ENCODE measurements around the gene SLC39A1.

DNA sequence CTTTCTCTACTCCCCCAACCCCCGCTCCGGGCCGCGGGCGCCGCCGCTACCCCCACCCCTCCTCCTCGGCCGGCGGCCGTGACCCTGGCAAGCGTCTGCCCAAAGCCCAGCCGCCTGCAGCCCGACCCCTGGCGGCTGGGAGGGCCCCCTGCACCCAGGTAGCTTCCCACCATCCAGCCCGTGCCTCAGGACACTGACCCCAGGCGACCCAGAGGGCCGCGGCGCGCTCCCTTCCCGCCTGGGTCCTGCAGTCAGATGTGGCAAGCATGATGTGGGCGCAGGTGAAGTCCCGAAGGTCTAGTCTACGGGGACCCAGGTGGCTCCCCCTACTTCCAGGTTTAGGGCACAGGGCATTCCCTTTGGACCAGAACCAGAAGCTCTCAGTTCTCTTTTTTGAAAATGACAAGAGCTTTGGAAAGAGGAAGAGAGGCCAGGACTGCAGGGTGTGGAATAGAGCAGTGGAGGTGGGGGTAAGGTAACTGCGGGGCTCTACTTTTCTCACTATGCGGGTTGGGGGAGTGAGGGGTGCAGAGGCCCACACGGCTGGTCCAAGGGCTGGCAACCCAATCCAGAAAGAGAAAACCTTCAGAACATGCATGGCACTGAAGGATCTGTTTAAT lies 16.6 kb downstream of the SLC39A1 start, which contains the start of gene DENND4B:
- TF ChIP-seq, protein P1, sequence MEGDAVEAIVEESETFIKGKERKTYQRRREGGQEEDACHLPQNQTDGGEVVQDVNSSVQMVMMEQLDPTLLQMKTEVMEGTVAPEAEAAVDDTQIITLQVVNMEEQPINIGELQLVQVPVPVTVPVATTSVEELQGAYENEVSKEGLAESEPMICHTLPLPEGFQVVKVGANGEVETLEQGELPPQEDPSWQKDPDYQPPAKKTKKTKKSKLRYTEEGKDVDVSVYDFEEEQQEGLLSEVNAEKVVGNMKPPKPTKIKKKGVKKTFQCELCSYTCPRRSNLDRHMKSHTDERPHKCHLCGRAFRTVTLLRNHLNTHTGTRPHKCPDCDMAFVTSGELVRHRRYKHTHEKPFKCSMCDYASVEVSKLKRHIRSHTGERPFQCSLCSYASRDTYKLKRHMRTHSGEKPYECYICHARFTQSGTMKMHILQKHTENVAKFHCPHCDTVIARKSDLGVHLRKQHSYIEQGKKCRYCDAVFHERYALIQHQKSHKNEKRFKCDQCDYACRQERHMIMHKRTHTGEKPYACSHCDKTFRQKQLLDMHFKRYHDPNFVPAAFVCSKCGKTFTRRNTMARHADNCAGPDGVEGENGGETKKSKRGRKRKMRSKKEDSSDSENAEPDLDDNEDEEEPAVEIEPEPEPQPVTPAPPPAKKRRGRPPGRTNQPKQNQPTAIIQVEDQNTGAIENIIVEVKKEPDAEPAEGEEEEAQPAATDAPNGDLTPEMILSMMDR (conservative IDR thresholded peaks at IDR 0.05; ENCODE audit: low read depth, low read length): peak; percentile 91
- TF ChIP-seq EZH2 (IDR thresholded peaks at IDR 0.05; ENCODE audit: borderline replicate concordance, low read depth, low read length, poor library complexity, severe bottlenecking): no peak

Data from A673 (cell line).